ENCODE measurements around the gene TMEM87B.

GRCh38 chr2:112065486-112065885, 10.4 kb downstream of the TMEM87B start:
- TF ChIP-seq CTCF (IDR thresholded peaks at IDR 0.05) (no peak), POLR2A (IDR thresholded peaks at IDR 0.05) (no peak)
